ENCODE results near the gene GTF2A1L.

Gene GTF2A1L

DNA sequence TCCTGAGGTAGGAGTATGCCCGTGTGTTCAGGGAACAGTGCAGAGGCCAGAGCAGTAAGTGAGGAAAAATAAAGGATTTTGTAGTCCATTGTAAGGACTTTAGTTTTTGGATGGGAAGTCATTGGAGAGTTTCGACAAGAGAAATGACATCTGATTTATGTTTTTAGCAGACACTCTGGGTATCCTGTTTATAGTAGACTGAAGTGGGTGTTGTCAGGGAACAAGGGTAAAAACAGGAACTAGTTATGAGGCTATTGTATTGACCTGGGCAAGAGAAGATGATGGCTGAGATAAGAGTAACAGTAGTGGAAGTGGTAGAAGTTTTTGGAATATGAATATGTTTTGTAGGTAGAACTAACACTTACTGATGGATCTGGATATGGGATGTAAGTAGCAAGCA is 59.8 kb downstream of the GTF2A1L start:
- TF ChIP-seq, protein P1, sequence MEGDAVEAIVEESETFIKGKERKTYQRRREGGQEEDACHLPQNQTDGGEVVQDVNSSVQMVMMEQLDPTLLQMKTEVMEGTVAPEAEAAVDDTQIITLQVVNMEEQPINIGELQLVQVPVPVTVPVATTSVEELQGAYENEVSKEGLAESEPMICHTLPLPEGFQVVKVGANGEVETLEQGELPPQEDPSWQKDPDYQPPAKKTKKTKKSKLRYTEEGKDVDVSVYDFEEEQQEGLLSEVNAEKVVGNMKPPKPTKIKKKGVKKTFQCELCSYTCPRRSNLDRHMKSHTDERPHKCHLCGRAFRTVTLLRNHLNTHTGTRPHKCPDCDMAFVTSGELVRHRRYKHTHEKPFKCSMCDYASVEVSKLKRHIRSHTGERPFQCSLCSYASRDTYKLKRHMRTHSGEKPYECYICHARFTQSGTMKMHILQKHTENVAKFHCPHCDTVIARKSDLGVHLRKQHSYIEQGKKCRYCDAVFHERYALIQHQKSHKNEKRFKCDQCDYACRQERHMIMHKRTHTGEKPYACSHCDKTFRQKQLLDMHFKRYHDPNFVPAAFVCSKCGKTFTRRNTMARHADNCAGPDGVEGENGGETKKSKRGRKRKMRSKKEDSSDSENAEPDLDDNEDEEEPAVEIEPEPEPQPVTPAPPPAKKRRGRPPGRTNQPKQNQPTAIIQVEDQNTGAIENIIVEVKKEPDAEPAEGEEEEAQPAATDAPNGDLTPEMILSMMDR (IDR thresholded peaks at IDR 0.05; ENCODE audit: borderline replicate concordance, insufficient read depth, low read depth, low read length), result no peak
- no peak overlapping the region for H3K4me3 ChIP-seq (ENCODE audit: low read depth, low read length)

DNA sequence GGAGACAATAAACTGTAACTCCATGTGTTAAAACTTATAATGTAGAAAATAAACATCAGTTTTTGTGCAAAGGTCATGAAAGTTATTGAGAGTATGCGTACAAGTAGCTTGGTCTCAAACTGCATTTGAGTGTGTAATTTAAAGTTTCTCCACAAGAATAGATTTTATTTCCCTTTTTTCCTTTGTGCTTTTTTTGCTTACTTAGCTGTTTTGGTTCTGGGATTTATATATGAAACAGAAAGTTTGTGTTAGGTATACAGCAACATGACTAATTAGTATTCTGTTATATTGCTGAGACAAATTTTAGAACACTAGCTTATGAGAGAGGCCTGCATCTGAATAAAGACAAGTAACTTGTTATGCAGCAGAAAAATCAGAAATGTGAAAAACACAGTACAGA is 67.5 kb downstream of the GTF2A1L start:
- H3K4me3 ChIP-seq (ENCODE audit: low read depth, low read length), result no peak overlapping the region
- TF ChIP-seq, protein P1 (IDR thresholded peaks at IDR 0.05; ENCODE audit: borderline replicate concordance, insufficient read depth, low read depth, low read length), result no peak

DNA sequence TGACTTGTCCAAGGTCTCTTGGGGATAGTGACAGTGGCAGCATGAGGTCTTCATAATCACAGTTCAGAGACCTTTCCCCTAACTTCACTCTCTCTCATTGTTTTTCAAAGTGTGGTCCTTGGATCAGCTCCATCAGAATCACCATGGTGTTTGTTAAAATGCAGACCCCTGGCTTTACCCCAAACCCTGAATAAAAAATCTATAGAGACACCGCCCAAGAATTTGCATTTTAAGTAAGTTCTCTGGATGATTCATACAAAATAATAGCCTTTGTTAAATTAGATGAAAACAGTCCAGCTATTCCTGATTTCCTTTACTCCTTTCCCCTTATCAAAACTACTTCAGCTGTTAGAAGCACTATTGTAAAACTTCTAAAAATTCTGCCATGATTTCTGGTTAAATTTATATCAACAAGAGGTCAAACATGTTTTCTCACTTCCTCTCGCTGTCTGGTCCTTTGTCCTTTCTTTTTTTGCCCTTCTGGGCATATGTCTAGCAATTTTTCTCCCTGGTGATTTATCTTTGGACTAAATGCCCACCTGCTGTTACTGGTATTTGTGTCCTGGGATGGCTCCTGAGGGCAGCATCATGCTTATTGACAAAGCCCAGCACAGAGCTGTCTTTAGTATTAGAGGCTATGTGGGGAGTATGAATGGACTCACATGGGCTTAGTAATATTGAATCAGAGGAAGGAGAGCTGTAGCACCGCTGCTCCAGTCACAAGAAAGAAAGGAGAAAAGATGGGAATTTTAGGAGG is 74.5 kb downstream of the GTF2A1L start:
- TF ChIP-seq, protein P1 (IDR thresholded peaks at IDR 0.05; ENCODE audit: borderline replicate concordance, insufficient read depth, low read depth, low read length), result no peak
- no peak overlapping the region for H3K4me3 ChIP-seq (ENCODE audit: low read depth, low read length)

DNA sequence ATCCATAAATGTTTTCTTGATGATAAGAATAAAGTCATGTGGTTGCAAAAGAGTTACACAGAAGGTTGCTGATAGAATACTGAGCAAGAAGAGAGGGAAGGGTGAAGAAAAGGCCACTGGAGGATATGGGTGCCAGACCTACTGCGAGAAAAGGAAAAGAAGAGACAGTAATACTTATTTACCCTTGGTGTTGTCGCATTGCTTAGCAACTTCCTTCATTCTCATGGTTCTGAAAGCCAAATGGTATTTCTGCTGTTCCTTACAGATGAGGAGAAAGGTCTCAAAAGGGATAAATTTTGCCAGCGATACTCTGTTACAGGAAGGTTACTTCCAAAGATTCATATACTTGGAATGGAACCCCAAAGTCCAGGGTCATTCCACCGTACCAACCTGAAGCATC is 75.4 kb downstream of the GTF2A1L start:
- H3K4me3 ChIP-seq (ENCODE audit: low read depth, low read length), result no peak overlapping the region
- TF ChIP-seq, protein P1 (IDR thresholded peaks at IDR 0.05; ENCODE audit: borderline replicate concordance, insufficient read depth, low read depth, low read length), result no peak

DNA sequence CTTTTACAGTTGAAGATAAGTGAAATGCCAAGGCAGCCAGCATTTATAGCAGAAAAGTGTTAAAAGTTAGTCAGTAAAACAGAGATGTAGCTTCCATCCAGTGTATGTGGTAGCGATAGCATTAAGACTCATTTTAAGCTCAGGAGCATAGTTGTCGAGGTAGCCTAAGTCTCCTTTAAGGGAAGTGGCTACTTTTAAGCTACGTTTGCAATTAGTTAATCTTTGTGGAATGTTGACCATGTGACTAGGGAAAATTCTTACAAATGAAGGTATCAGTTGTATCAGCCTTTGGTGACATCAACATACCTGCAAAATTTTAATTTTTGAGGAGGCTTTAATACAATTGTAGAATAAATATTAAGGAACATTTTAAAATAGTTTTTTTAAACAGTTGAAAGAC is 76.0 kb downstream of the GTF2A1L start:
- TF ChIP-seq, protein P1 (IDR thresholded peaks at IDR 0.05; ENCODE audit: borderline replicate concordance, insufficient read depth, low read depth, low read length), result no peak
- no peak overlapping the region for H3K4me3 ChIP-seq (ENCODE audit: low read depth, low read length)

DNA sequence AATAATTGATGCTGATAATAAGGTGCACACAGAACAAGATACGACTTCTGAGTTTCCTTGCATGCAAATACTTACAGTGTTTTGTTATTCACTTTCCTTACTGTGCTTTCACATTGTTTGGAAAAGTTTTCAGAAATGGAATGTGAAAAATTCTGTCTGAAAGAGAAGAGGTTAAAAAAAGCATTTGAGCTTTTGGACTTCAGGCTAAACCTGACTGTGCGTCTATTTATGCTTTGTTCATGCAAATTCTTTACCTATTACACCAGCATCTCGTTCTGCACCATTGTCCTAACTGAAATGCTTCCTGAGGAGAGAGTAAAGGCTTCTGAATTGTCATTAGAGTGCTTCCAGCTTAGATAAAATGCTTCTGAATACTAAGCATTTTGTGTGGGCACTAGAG is 76.5 kb downstream of the GTF2A1L start:
- no peak overlapping the region for H3K4me3 ChIP-seq (ENCODE audit: low read depth, low read length)
- TF ChIP-seq, protein P1 (IDR thresholded peaks at IDR 0.05; ENCODE audit: borderline replicate concordance, insufficient read depth, low read depth, low read length), result no peak

DNA sequence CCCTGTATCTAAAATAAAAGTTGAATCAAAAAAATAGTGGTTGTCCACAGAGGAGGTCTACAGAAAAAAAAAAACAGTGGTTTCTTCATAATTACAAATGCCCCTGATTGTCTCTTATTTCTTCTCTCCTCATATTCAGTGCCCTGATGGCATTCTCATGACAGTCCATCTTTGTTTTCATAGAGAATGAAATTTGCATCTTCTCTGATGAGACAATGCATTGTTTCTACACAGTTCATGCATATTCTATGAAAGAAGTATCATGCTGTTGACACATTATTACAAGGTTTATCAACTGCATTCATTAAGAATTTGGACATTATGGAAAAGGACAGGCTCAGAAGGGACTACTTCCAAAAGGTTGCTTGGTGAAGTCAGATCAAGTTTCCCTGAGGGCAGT is 78.3 kb downstream of the GTF2A1L start:
- TF ChIP-seq, protein P1 (IDR thresholded peaks at IDR 0.05; ENCODE audit: borderline replicate concordance, insufficient read depth, low read depth, low read length), result no peak
- H3K4me3 ChIP-seq (ENCODE audit: low read depth, low read length), result no peak overlapping the region
